ENCODE data around the gene PRSS22.

The PRSS22 gene

DNA sequence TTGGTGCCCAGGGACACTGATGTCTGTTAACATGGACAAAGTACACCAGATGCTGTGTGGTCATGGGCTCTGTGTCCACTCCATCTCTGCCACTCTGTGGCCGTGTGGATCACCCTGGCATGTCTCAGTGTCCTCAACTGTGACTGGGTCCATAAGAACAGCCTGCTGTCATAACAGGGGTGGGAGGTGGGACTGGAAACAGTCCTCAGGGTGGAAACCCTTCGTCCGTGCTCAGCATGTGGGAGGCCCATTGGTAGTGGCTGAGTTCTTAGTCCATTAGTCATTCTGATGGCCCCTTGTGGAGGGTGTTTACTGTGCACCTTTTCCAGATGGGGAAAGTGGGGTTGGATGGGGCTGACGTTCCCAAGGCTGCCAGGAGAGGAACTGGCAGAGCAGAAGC lies 37.8 kb upstream of the PRSS22 start:
- no peak for TF ChIP-seq ZNF274 (IDR thresholded peaks at IDR 0.05; ENCODE audit: low read depth, low read length)
- H3K4me3 ChIP-seq (ENCODE audit: low read length) = no peak overlapping the region

- no peak for TF ChIP-seq ZNF274 (IDR thresholded peaks at IDR 0.05; ENCODE audit: low read depth, low read length)
These were observed 36.3 kb upstream of the PRSS22 start for GRCh38 chr16:2894231-2894630.

GRCh38 chr16:2884041-2884451 lies 26.1 kb upstream of the PRSS22 start:
- H3K4me3 ChIP-seq (ENCODE audit: low read length) = peak overlapping the region; percentile 73; the same call in 1 of the 2 replicates
- TF ChIP-seq ZNF274 (IDR thresholded peaks at IDR 0.05; ENCODE audit: low read depth, low read length) = no peak

More at GRCh38 chr16:2894231-2894630, 36.3 kb upstream of the PRSS22 start:
- H3K4me3 ChIP-seq (ENCODE audit: low read length) = no peak overlapping the region

GRCh38 chr16:2883458-2883908 lies 25.5 kb upstream of the PRSS22 start:
- TF ChIP-seq ZNF274 (IDR thresholded peaks at IDR 0.05; ENCODE audit: low read depth, low read length) = no peak
- peak overlapping the region; percentile 73 for H3K4me3 ChIP-seq (ENCODE audit: low read length)

GRCh38 chr16:2882650-2883457 lies 24.9 kb upstream of the PRSS22 start, which contains the start of gene FLYWCH2:
FLYWCH2 (plus strand) TSS chr16:2883215; CDS start chr16:2896450, 13,235 bp downstream.
- peak within 1 kb of the TSS; percentile 73 for H3K4me3 ChIP-seq (ENCODE audit: low read length)
- no peak for TF ChIP-seq ZNF274 (IDR thresholded peaks at IDR 0.05; ENCODE audit: low read depth, low read length)

- TF ChIP-seq ZNF274 (IDR thresholded peaks at IDR 0.05; ENCODE audit: low read depth, low read length) = no peak
- H3K4me3 ChIP-seq (ENCODE audit: low read length) = peak overlapping the region; percentile 57; the same call in 1 of the 2 replicates
These were observed 24.0 kb upstream of the PRSS22 start for GRCh38 chr16:2881783-2882649.

- H3K4me3 ChIP-seq (ENCODE audit: low read length) = no peak overlapping the region
- no peak for TF ChIP-seq ZNF274 (IDR thresholded peaks at IDR 0.05; ENCODE audit: low read depth, low read length)
These were observed 22.0 kb upstream of the PRSS22 start for GRCh38 chr16:2879854-2880508.

- H3K4me3 ChIP-seq (ENCODE audit: low read length) = no peak overlapping the region
- TF ChIP-seq ZNF274 (IDR thresholded peaks at IDR 0.05; ENCODE audit: low read depth, low read length) = no peak
These were observed 17.0 kb upstream of the PRSS22 start for GRCh38 chr16:2874912-2875362.

DNA sequence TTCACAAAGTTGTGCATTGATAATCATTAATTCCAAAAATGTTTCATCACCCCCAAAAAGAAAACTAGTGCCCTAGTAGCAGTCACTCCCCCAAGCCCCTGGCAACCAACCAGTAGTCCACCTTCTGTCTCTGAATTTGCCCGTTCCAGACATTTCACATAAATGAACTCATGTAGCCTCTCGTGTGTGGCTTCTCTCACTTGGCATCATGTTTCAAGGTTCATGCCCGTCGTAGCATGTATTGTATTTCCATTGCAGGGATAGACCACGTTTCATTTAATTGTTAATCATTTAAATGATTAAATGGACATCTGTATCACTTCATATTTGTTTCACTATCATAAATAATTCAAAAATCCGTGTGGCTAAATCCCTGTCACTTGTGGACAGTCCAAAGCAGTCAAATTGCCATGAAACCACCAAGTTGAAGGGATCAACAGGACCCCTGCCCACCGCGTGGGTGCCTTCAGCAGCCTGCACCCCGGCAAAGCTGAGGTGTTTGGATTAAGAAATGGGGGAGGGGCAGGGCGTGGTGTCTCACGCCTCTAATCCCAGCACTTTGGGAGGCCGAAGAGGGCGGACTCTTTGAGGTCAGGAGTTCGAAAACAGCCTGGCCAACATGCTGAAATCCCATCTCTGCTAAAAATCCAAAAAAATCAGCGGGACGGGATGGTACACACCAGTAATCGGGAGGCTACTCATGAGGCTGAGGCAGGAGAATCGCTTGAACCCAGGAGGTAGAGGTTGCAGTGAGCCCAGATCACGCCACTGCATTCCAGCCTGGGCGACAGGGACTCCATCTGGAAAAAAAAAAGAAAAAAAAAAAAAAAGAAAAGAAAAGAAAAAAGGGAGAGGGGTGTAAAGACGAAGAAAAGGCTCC lies 16.3 kb upstream of the PRSS22 start:
- H3K4me3 ChIP-seq (ENCODE audit: low read length) = no peak overlapping the region
- TF ChIP-seq ZNF274 (IDR thresholded peaks at IDR 0.05; ENCODE audit: low read depth, low read length) = no peak

- H3K4me3 ChIP-seq (ENCODE audit: low read length) = no peak overlapping the region
- no peak for TF ChIP-seq ZNF274 (IDR thresholded peaks at IDR 0.05; ENCODE audit: low read depth, low read length)
These were observed 14.0 kb upstream of the PRSS22 start for GRCh38 chr16:2871926-2872325.

DNA sequence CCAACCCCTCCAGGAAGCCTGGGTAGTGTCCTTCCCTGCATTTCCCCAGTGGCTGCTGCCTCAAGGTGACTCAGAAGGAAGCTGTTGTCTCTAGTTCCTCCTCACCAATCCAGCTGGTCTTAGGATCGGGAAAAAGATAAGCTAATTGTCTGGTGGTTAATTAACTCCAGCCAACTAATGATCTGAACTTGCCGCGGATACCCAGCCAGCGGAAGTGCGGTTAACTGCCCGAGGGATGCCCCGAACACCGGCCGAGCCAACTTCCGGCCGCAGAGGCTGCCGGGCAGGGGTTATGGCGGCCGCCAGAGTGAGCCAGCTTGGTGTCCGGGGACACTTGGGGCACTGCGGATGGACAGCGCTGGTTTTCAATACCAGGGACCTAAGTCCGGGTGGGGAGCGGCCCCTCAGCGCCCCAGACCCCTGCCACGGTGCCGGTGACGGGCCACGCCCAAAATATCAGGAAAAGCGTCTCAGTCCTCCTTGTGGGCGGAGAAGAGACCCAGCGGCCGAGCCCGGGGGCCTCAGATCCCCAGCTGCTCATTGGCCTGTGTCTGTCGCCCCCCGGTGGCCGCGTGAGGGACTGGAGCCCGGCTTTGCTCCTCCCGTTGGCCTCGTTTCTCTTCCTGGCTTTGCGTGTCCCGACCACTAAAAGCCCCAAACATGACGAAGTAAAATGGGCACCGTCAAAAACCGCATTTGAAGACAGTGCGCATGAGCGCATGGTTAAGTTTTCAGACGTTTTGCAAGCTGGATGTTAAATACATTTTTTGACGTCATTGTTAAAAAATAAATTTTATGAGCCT lies 10.2 kb upstream of the PRSS22 start:
- TF ChIP-seq ZNF274 (IDR thresholded peaks at IDR 0.05; ENCODE audit: low read depth, low read length) = no peak
- peak overlapping the region; percentile 52; the same call in 1 of the 2 replicates for H3K4me3 ChIP-seq (ENCODE audit: low read length)

DNA sequence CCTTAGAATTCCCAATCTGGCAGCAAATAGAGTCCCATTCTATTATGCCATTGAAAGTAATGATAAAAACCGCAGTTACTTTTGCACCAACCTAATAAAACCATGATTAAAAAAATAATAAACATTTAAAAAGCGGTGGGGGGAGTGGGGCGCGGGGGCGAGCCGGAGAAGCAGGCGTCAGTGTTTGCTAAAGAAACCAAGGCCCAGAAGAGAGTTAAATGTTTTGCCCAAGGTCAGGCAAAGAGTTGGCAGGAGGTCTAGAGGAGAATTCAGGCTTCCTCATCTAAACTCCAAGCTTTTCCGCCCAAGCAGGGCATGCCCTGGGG lies 9.7 kb upstream of the PRSS22 start:
- peak overlapping the region; percentile 52; the same call in 1 of the 2 replicates for H3K4me3 ChIP-seq (ENCODE audit: low read length)
- no peak for TF ChIP-seq ZNF274 (IDR thresholded peaks at IDR 0.05; ENCODE audit: low read depth, low read length)
